ENCODE results near the gene KCNIP3.

DNA sequence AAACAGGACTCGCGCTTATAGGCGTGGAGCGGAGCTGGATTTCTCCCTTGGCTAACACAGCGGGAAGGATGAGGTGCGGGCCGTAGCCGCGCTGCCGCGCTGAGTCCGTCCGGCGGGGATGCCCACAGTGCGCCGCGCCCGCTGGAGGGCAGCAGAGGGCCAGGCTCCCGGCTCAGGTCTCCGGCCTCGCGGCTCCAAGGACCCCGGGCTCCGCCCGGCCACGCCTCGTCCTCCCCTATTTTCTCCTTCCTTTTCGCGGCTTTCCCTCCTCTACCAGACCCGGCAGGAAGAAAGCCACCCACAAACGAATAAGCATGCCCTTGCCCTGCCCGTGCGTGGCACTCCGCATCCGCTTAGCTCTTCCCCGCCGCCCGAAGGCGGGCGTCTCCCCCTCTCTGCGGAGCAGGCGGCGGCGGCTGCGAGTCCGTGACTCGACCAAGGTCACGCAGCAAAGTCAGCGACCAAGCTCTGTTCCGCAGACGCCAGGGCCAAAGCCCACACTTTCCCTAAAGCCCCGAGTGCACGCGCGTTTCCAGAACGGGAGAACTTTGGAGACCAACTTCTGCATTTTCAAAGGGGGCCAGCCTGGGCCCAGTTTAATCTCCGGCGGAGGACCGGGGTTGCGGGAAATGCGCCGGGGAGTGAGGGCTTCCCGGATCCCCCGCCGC lies 48.5 kb downstream of the KCNIP3 start:
- TF ChIP-seq, protein P1, sequence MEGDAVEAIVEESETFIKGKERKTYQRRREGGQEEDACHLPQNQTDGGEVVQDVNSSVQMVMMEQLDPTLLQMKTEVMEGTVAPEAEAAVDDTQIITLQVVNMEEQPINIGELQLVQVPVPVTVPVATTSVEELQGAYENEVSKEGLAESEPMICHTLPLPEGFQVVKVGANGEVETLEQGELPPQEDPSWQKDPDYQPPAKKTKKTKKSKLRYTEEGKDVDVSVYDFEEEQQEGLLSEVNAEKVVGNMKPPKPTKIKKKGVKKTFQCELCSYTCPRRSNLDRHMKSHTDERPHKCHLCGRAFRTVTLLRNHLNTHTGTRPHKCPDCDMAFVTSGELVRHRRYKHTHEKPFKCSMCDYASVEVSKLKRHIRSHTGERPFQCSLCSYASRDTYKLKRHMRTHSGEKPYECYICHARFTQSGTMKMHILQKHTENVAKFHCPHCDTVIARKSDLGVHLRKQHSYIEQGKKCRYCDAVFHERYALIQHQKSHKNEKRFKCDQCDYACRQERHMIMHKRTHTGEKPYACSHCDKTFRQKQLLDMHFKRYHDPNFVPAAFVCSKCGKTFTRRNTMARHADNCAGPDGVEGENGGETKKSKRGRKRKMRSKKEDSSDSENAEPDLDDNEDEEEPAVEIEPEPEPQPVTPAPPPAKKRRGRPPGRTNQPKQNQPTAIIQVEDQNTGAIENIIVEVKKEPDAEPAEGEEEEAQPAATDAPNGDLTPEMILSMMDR (tag by site-specific recombination; IDR thresholded peaks at IDR 0.05), result peak; percentile 93
- TF ChIP-seq ZNF776 (tag by site-specific recombination; IDR thresholded peaks at IDR 0.05; ENCODE audit: borderline replicate concordance) (no peak), ZBTB8A (tag by site-specific recombination; IDR thresholded peaks at IDR 0.05) (peak; percentile 90), ZNF394 (tag by site-specific recombination; IDR thresholded peaks at IDR 0.05; ENCODE audit: borderline replicate concordance) (no peak), ZNF114 (tag by site-specific recombination; IDR thresholded peaks at IDR 0.05) (no peak), ZNF707 (tag by site-specific recombination; IDR thresholded peaks at IDR 0.05) (no peak), ZNF423 (tag by site-specific recombination; IDR thresholded peaks at IDR 0.05) (0 out of 2 replicates have a peak, but pooled peaks have one; percentile 22), YY1 (tag by site-specific recombination; IDR thresholded peaks at IDR 0.05) (no peak), ZBTB7A (tag by site-specific recombination; IDR thresholded peaks at IDR 0.05; ENCODE audit: low read depth) (no peak), ZNF629 (tag by site-specific recombination; IDR thresholded peaks at IDR 0.05) (no peak), ZBTB20 (tag by site-specific recombination; IDR thresholded peaks at IDR 0.05) (no peak; the same call in 1 of the 2 replicates), ZNF324 (tag by site-specific recombination; IDR thresholded peaks at IDR 0.05) (no peak), HOXC10 (CRISPR knock-in tag; IDR thresholded peaks at IDR 0.05) (no peak)
- TF ChIP-seq, protein P2, sequence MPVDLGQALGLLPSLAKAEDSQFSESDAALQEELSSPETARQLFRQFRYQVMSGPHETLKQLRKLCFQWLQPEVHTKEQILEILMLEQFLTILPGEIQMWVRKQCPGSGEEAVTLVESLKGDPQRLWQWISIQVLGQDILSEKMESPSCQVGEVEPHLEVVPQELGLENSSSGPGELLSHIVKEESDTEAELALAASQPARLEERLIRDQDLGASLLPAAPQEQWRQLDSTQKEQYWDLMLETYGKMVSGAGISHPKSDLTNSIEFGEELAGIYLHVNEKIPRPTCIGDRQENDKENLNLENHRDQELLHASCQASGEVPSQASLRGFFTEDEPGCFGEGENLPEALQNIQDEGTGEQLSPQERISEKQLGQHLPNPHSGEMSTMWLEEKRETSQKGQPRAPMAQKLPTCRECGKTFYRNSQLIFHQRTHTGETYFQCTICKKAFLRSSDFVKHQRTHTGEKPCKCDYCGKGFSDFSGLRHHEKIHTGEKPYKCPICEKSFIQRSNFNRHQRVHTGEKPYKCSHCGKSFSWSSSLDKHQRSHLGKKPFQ (tag by site-specific recombination; IDR thresholded peaks at IDR 0.05), result no peak
